Stomach (tissue), 9 donors: Measurements from ENCODE around the gene FCHSD2. TPM values are rescaled to one million over a fixed set of nuclear protein-coding genes. Genes with fewer than 3 reads are reported as not detected.
A peak's percentile ranks its signal among the peaks of the same experiment; 100 is the strongest.

Experiments used
- DNase-seq, 2 donors: peaks; one replicate each; pipeline versions ENCODE4 v3.0.0 to v3.0.0-alpha.2; 2013 to 2019
- H3K27ac ChIP-seq, 5 donors: fragments of 200-600 bp in 4 of 5; sonication (generic) in 4 of 5; one replicate each; pipeline ENCODE4 v1.5.1; 2013 to 2019; ENCODE audit warnings: mild to moderate bottlenecking in 1 of 5, moderate library complexity in 1 of 5
- H3K27me3 ChIP-seq, 3 donors: fragments of 200-600 bp; sonication (generic); one replicate each; pipeline ENCODE4 v1.5.1; 2017 to 2019; ENCODE audit warnings: mixed run types in 1 of 3
- H3K36me3 ChIP-seq, 4 donors: fragments of 200-600 bp; sonication (generic); 1 replicate in 3 of 4; 2 replicates in 1 of 4; pipeline ENCODE4 v1.5.1; 2016 to 2019
- H3K4me1 ChIP-seq, 4 donors: fragments of 200-600 bp; sonication (generic); one replicate each; pipeline ENCODE4 v1.5.1; 2016 to 2019
- H3K4me3 ChIP-seq, 4 donors: fragments of 200-600 bp; sonication (generic) in 3 of 4; one replicate each; pipeline ENCODE4 v1.5.1; 2016 to 2019; ENCODE audit warnings: mild to moderate bottlenecking in 1 of 4
- H3K9me3 ChIP-seq, 4 donors: fragments of 200-600 bp; sonication (generic); one replicate each; pipeline ENCODE4 v1.5.1; 2016 to 2019
- CTCF ChIP-seq, 7 experiments: fragments of 450-650 bp in 4 of 7; fragments of 200-600 bp in 3 of 7; sonication (generic) in 3 of 7; IDR thresholded peaks; one replicate each; pipeline ENCODE4 v1.5.1; 2016 to 2019; ENCODE audit warnings: antibody characterized with exemption in 7 of 7, control low read depth in 2 of 7, mild to moderate bottlenecking in 1 of 7
- EP300 ChIP-seq: sonication (generic); formaldehyde crosslinking; IDR thresholded peaks from one replicate; pipeline ENCODE4 v1.6.1; 2017; ENCODE audit warnings: antibody characterized with exemption
- POLR2A ChIP-seq, 4 donors: fragments of 450-650 bp; IDR thresholded peaks; one replicate each; pipeline ENCODE4 v1.6.1; 2016; ENCODE audit warnings: antibody characterized with exemption in 4 of 4, control low read depth in 2 of 4, mild to moderate bottlenecking in 1 of 4, moderate library complexity in 1 of 4
- POLR2AphosphoS5 ChIP-seq, 3 donors: sonication (generic); formaldehyde crosslinking; IDR thresholded peaks; one replicate each; pipeline ENCODE4 v1.6.1; 2016; ENCODE audit warnings: antibody characterized with exemption in 3 of 3
- WGBS, 5 donors: extraction: QIAGEN DNeasy Blood & Tissue Kit in 3 of 5; methylation state at CpG; one replicate each; pipeline versions ENCODE4 v1.1.5 to v1.1.7; 2013 to 2018; 5-methylcytosine and 5-hydroxymethylcytosine counted together
- intact Hi-C: fragments of 100-400 bp; cut with DNase I; formaldehyde crosslinking; loops from one replicate; pipeline ENCODE4 v1.15.1; 2023; ENCODE audit warnings: low total_unique reads
- polyA plus RNA-seq, 3 donors: library from polyadenylated mRNA; stranded (reverse); fragments of 200-250 nt; gene quantifications; one replicate each; pipeline ENCODE4 v1.2.3, GENCODE V29; 2013
- total RNA-seq, 5 donors: library from RNA; depleted of rRNA; stranded (reverse); fragments of >200 nt; gene quantifications; one replicate each; pipeline versions ENCODE4 v1.1.0 to v1.2.3, GENCODE V29; 2014 to 2016
- donor health status: healthy with polysubstance abuse.
- donor health status: Bipolar disorder and iron deficiency.
- donor health status: healthy.

Gene FCHSD2
- total and polyA plus RNA-seq, 8 donors: 5.7 to 64.3 (median 15.9) TPM

GRCh38 chr11:72930008-72930407, 212.1 kb downstream of the FCHSD2 start:
- peak in 1 of 2 donors; percentile 20 for DNase-seq
- no peaks in the 10 kb centered on the region for H3K27me3 ChIP-seq
- no peak overlapping the region for H3K27ac ChIP-seq
- H3K9me3 ChIP-seq: no peaks in the 10 kb centered on the region
- 26 to 56% (median 29%) methylated on average over 2 of the region's 2 CpGs for WGBS, 5 donors
- TF ChIP-seq CTCF (IDR thresholded peaks at IDR 0.05) (no peak), EP300 (no peak), POLR2AphosphoS5 (IDR thresholded peaks at IDR 0.05) (no peak), POLR2A (IDR thresholded peaks at IDR 0.05) (no peak)
- no peaks in the 10 kb centered on the region for H3K36me3 ChIP-seq
- H3K4me1 ChIP-seq: peaks cover 0 to 6% (median 0%) of the 10 kb centered on the region in 4 donors
- no peak overlapping the region for H3K4me3 ChIP-seq
- intact Hi-C loops: no loop called here

- intact Hi-C loops: loop anchor here (5.0 kb wide), 1 partner anchor 243 kb away; no protein-coding TSS in a partner anchor
- Histone ChIP-seq H3K9me3 (no peaks in the 10 kb centered on the region), H3K36me3 (no peaks in the 10 kb centered on the region), H3K27me3 (no peaks in the 10 kb centered on the region), H3K4me3 (no peak overlapping the region), H3K27ac (no peak overlapping the region), H3K4me1 (peaks cover 0 to 5% (median 0%) of the 10 kb centered on the region in 4 donors)
- WGBS, 5 donors: 71 to 100% (median 90%) methylated on average over 1 of the region's 1 CpG
- no peak for DNase-seq
- TF ChIP-seq POLR2AphosphoS5 (IDR thresholded peaks at IDR 0.05): no peak
- no peak for TF ChIP-seq POLR2A (IDR thresholded peaks at IDR 0.05)
- TF ChIP-seq EP300: no peak
- no peak for TF ChIP-seq CTCF (IDR thresholded peaks at IDR 0.05)
These were observed 212.9 kb downstream of the FCHSD2 start for GRCh38 chr11:72929256-72929655.

GRCh38 chr11:72927380-72927779, 214.7 kb downstream of the FCHSD2 start:
- no peaks in the 10 kb centered on the region for H3K36me3 ChIP-seq
- no peak overlapping the region for H3K4me3 ChIP-seq
- no peak for TF ChIP-seq CTCF (IDR thresholded peaks at IDR 0.05)
- peaks cover 0 to 5% (median 0%) of the 10 kb centered on the region in 4 donors for H3K4me1 ChIP-seq
- intact Hi-C loops: loop anchor here (5.0 kb wide), 1 partner anchor 245 kb away; no protein-coding TSS in a partner anchor
- no peaks in the 10 kb centered on the region for H3K27me3 ChIP-seq
- no peak for DNase-seq
- H3K9me3 ChIP-seq: no peaks in the 10 kb centered on the region
- H3K27ac ChIP-seq: no peak overlapping the region

- Histone ChIP-seq H3K36me3 (peaks cover 0 to 7% (median 4%) of the 10 kb centered on the region in 4 donors), H3K4me3 (no peak overlapping the region), H3K9me3 (no peaks in the 10 kb centered on the region), H3K4me1 (peaks cover 0 to 5% (median 0%) of the 10 kb centered on the region in 4 donors), H3K27ac (no peak overlapping the region), H3K27me3 (no peaks in the 10 kb centered on the region)
- no peak for DNase-seq
- TF ChIP-seq POLR2AphosphoS5 (IDR thresholded peaks at IDR 0.05): no peak
- no peak for TF ChIP-seq POLR2A (IDR thresholded peaks at IDR 0.05)
- TF ChIP-seq CTCF (IDR thresholded peaks at IDR 0.05): no peak
- no peak for TF ChIP-seq EP300
- WGBS, 5 donors: 85 to 100% (median 97%) methylated on average over 1 of the region's 1 CpG
- intact Hi-C loops: loop anchor here (5.0 kb wide), 1 partner anchor 246 kb away; no protein-coding TSS in a partner anchor
These were observed 216.0 kb downstream of the FCHSD2 start for GRCh38 chr11:72926076-72926475.
